Mesendoderm (in vitro differentiated cells): ENCODE data around the gene FRG2. TPM values are rescaled to one million over a fixed set of nuclear protein-coding genes. Genes with fewer than 3 reads are reported as not detected.
"Not testable (repeated sequence)": the region's sequence is repeated elsewhere in the genome, so short reads cannot be mapped to it uniquely, and the experiment has no call there.

ENCODE experiments used
- DNase-seq: peaks from one replicate; pipeline ENCODE4 v3.0.0; 2013
- H2AK5ac ChIP-seq: 2 replicates; pipeline ENCODE4 v1.6.1; 2013; ENCODE audit warnings: low read length, inconsistent platforms
- H2BK120ac ChIP-seq: 2 replicates; pipeline ENCODE4 v1.6.1; 2013; ENCODE audit warnings: low read depth, mild to moderate bottlenecking, low read length, moderate library complexity, mixed read lengths
- H2BK15ac ChIP-seq: replicated peaks from 2 replicates; pipeline ENCODE4 v1.6.1; 2013; ENCODE audit warnings: low read depth, mild to moderate bottlenecking, moderate library complexity
- H2BK5ac ChIP-seq: 2 replicates; pipeline ENCODE4 v1.6.1; 2013; ENCODE audit warnings: low read length, inconsistent platforms
- H3K18ac ChIP-seq: 2 replicates; pipeline ENCODE4 v1.6.1; 2013; ENCODE audit warnings: mild to moderate bottlenecking, low read length, mixed read lengths
- H3K23ac ChIP-seq: one replicate; pipeline ENCODE4 v1.6.1; 2013; ENCODE audit warnings: low read length
- H3K27ac ChIP-seq: 2 replicates; pipeline ENCODE4 v1.5.1; 2013; ENCODE audit warnings: low read depth, mild to moderate bottlenecking, inconsistent platforms, low read length, moderate library complexity
- H3K27me3 ChIP-seq: 2 replicates; pipeline ENCODE4 v1.6.1; 2013; ENCODE audit warnings: low read length, control low read depth, mild to moderate bottlenecking, inconsistent platforms; ENCODE audit not compliant: insufficient read depth, poor library complexity
- H3K36me3 ChIP-seq: 2 replicates; pipeline ENCODE4 v1.6.1; 2013; ENCODE audit warnings: low read length, inconsistent platforms; ENCODE audit not compliant: control insufficient read depth, insufficient read depth
- H3K4ac ChIP-seq: one replicate; pipeline ENCODE4 v1.6.1; 2013; ENCODE audit warnings: low read depth, mild to moderate bottlenecking, low read length, moderate library complexity
- H3K4me1 ChIP-seq: 2 replicates; pipeline ENCODE4 v1.6.1; 2013; ENCODE audit warnings: low read depth, low read length, inconsistent platforms; ENCODE audit not compliant: control insufficient read depth
- H3K4me2 ChIP-seq: 2 replicates; pipeline ENCODE4 v1.6.1; 2013; ENCODE audit warnings: low read length
- H3K4me3 ChIP-seq: 2 replicates; pipeline ENCODE4 v1.5.1; 2013; ENCODE audit warnings: mild to moderate bottlenecking, low read length
- H3K56ac ChIP-seq: one replicate; pipeline ENCODE4 v1.6.1; 2013; ENCODE audit warnings: low read length
- H3K79me1 ChIP-seq: 2 replicates; pipeline ENCODE4 v1.6.1; 2013; ENCODE audit warnings: low read length, inconsistent platforms
- H3K79me2 ChIP-seq: 2 replicates; pipeline ENCODE4 v1.6.1; 2013; ENCODE audit warnings: mild to moderate bottlenecking, low read length; ENCODE audit not compliant: control insufficient read depth, insufficient read depth
- H3K9ac ChIP-seq: 2 replicates; pipeline ENCODE4 v1.6.1; 2013; ENCODE audit warnings: low read length, inconsistent platforms
- H4K5ac ChIP-seq: one replicate; pipeline ENCODE4 v1.6.1; 2013; ENCODE audit warnings: low read length
- H4K8ac ChIP-seq: one replicate; pipeline ENCODE4 v1.6.1; 2013; ENCODE audit warnings: low read depth, mild to moderate bottlenecking, control low read depth, low read length, moderate library complexity
- WGBS: extraction: QIAGEN DNeasy Blood & Tissue Kit; methylation state at CpG from one replicate; pipeline ENCODE4 v1.1.7; 2013; ENCODE audit warnings: low lambda C conversion rate, missing lambda C conversion rate; ENCODE audit not compliant: insufficient coverage; ENCODE audit errors: extremely low coverage; 5-methylcytosine and 5-hydroxymethylcytosine counted together
- small RNA-seq: library from polyadenylated mRNA; stranded (forward); fragments of <200 nt; extraction: miRNeasy Mini kit (QIAGEN cat#:217004); gene quantifications from one replicate; pipeline ENCODE3, GENCODE V24; 2013; ENCODE audit not compliant: insufficient read depth

Gene FRG2

GRCh38 chr4:189983916-189984526 lies 43.0 kb downstream of the FRG2 start:
- H3K9ac ChIP-seq, H3K56ac ChIP-seq, H3K23ac ChIP-seq, H3K27ac ChIP-seq, H3K4ac ChIP-seq, H3K4me3 ChIP-seq, H3K4me2 ChIP-seq, H3K18ac ChIP-seq, H3K4me1 ChIP-seq, H3K36me3 ChIP-seq, H3K79me2 ChIP-seq, H4K8ac ChIP-seq, H3K27me3 ChIP-seq, H3K79me1 ChIP-seq, H2BK15ac ChIP-seq, H2AK5ac ChIP-seq, H4K5ac ChIP-seq, H2BK5ac ChIP-seq, H2BK120ac ChIP-seq, DNase-seq: not testable (repeated sequence)
- no CpG with 5 or more reads among the region's 41 CpGs for WGBS

- Histone ChIP-seq H3K4ac (no peak overlapping the region), H3K18ac (no peak overlapping the region), H3K9ac (no peak overlapping the region), H2AK5ac (no peak overlapping the region), H3K79me1 (no peaks in the 10 kb centered on the region), H3K27ac (no peak overlapping the region), H3K79me2 (no peaks in the 10 kb centered on the region), H4K8ac (no peak overlapping the region), H3K56ac (no peak overlapping the region), H3K23ac (no peak overlapping the region), H3K27me3 (no peaks in the 10 kb centered on the region), H2BK15ac (no peak overlapping the region), H3K4me2 (no peak overlapping the region), H3K4me3 (no peak overlapping the region), H4K5ac (no peak overlapping the region), H3K4me1 (no peaks in the 10 kb centered on the region), H3K36me3 (no peaks in the 10 kb centered on the region), H2BK5ac (no peak overlapping the region), H2BK120ac (no peak overlapping the region)
- no CpG with 5 or more reads among the region's 8 CpGs for WGBS
- DNase-seq: no peak
Observed at GRCh38 chr4:189981970-189982369, 45.1 kb downstream of the FRG2 start.

- H2AK5ac ChIP-seq, H3K79me2 ChIP-seq, H3K18ac ChIP-seq, H4K5ac ChIP-seq, H3K27me3 ChIP-seq, H3K56ac ChIP-seq, H3K4me3 ChIP-seq, H3K27ac ChIP-seq, H3K9ac ChIP-seq, H3K23ac ChIP-seq, H3K4ac ChIP-seq, H2BK15ac ChIP-seq, H2BK5ac ChIP-seq, H2BK120ac ChIP-seq, H3K4me2 ChIP-seq, H4K8ac ChIP-seq, H3K79me1 ChIP-seq, H3K36me3 ChIP-seq, H3K4me1 ChIP-seq: not testable (repeated sequence)
- peak; percentile 3 for DNase-seq
- no CpG with 5 or more reads among the region's 2 CpGs for WGBS
Observed at GRCh38 chr4:189980292-189980691, 46.8 kb downstream of the FRG2 start.

GRCh38 chr4:189979196-189980047 lies 47.6 kb downstream of the FRG2 start:
- Histone ChIP-seq H3K4me1 (no peaks in the 10 kb centered on the region), H3K56ac (no peak overlapping the region), H2BK120ac (no peak overlapping the region), H3K27ac (no peak overlapping the region), H2AK5ac (no peak overlapping the region), H3K27me3 (no peaks in the 10 kb centered on the region), H3K18ac (no peak overlapping the region), H4K5ac (no peak overlapping the region), H2BK5ac (no peak overlapping the region), H4K8ac (no peak overlapping the region), H3K4me3 (no peak overlapping the region), H3K23ac (no peak overlapping the region), H3K9ac (no peak overlapping the region), H3K4me2 (no peak overlapping the region), H3K79me2 (no peaks in the 10 kb centered on the region), H2BK15ac (no peak overlapping the region), H3K79me1 (no peaks in the 10 kb centered on the region), H3K36me3 (no peaks in the 10 kb centered on the region), H3K4ac (no peak overlapping the region)
- peak; percentile 1 for DNase-seq
- WGBS: no CpG with 5 or more reads among the region's 10 CpGs

Small RNAs within 50 kb of the gene (small RNA-seq; reads per million reads assigned to genes)
- gene RNA5SP174 (not detected), gene RNA5SP175 (not detected)
